Endothelial cell of umbilical vein (primary cell): ENCODE results near the gene TENM4. TPM values are rescaled to one million over a fixed set of nuclear protein-coding genes. Genes with fewer than 3 reads are reported as not detected.

Experiments
- BruUV-seq: library from RNA; stranded (reverse); fragments of 400-500 nt; replicated peaks from 2 replicates; lab custom pipeline; 2021; lab: Mats Ljungman, UMichigan
- CTCF ChIA-PET: fragments of 300-600, 350-600 bp; sonication (Branson Sonifier 250); formaldehyde crosslinking; loops from one replicate; lab custom pipeline; 2021; ENCODE audit warnings: antibody characterized with exemption, inconsistent platforms; lab: Charles Lee
- POLR2A ChIA-PET: fragments of 300-600, 350-600 bp; sonication (Branson Sonifier 250); formaldehyde crosslinking; loops from one replicate; lab custom pipeline; 2021; ENCODE audit warnings: antibody characterized with exemption, inconsistent platforms; lab: Charles Lee
- DNase-seq: peaks from one replicate; pipeline ENCODE4 v3.0.0-alpha.2; 2011; ENCODE audit warnings: low read depth, low spot score
- FAIRE-seq: peaks from 2 replicates; lab custom pipeline; 2011; peaks lifted over from hg19 to GRCh38; lab: Jason Lieb, UNC
- H2AFZ ChIP-seq: 2 replicates; pipeline ENCODE4 v1.6.0; 2012; ENCODE audit warnings: low read depth, low read length, control low read depth, inconsistent platforms
- H3K27ac ChIP-seq: 2 replicates; pipeline ENCODE4 v1.5.1; 2011; ENCODE audit warnings: low read depth, mild to moderate bottlenecking, control low read depth, low read length, moderate library complexity; ENCODE audit not compliant: insufficient read depth
- H3K27me3 ChIP-seq, 2 experiments: 2 replicates each; pipeline versions ENCODE4 v1.6.0 to v1.6.1; 2011; ENCODE audit warnings: low read length in 2 of 2, mixed read lengths in 1 of 2; ENCODE audit not compliant: control insufficient read depth in 2 of 2, insufficient read depth in 2 of 2
- H3K36me3 ChIP-seq, 2 experiments: 2 replicates in 1 of 2; 3 replicates in 1 of 2; pipeline ENCODE4 v1.5.1; 2011; ENCODE audit warnings: low read length in 2 of 2, mild to moderate bottlenecking in 1 of 2, moderate library complexity in 1 of 2; ENCODE audit not compliant: control insufficient read depth in 2 of 2, insufficient read depth in 2 of 2; ENCODE audit errors: extremely low read depth in 1 of 2
- H3K4me1 ChIP-seq: 3 replicates; pipeline ENCODE4 v1.5.1; 2011; ENCODE audit warnings: mild to moderate bottlenecking, low read length; ENCODE audit not compliant: control insufficient read depth, insufficient read depth; ENCODE audit errors: extremely low read depth
- H3K4me2 ChIP-seq: 2 replicates; pipeline ENCODE4 v1.6.1; 2011; ENCODE audit warnings: low read length, control low read depth, mixed read lengths; ENCODE audit not compliant: insufficient read depth
- H3K4me3 ChIP-seq, 3 experiments: fragments of 200-600 bp in 1 of 3; sonication (generic), shearing (Covaris generic) in 1 of 3; replicated peaks in 1 of 3; 2 replicates each; pipeline ENCODE4 v1.5.1; 2011 to 2016; ENCODE audit warnings: control low read depth in 3 of 3, low read length in 3 of 3, mild to moderate bottlenecking in 2 of 3, inconsistent platforms in 1 of 3, low read depth in 1 of 3, moderate library complexity in 1 of 3; ENCODE audit not compliant: insufficient read depth in 1 of 3
- H3K79me2 ChIP-seq: 2 replicates; pipeline ENCODE4 v1.6.0; 2012; ENCODE audit warnings: low read length, inconsistent platforms; ENCODE audit not compliant: control insufficient read depth, insufficient read depth
- H3K9ac ChIP-seq: replicated peaks from 2 replicates; pipeline ENCODE3; 2011; ENCODE audit warnings: low read length, control low read depth; ENCODE audit not compliant: insufficient read depth; ENCODE audit errors: extremely low read depth
- H3K9me1 ChIP-seq: replicated peaks from 3 replicates; pipeline ENCODE4 v1.6.0; 2011; ENCODE audit warnings: mild to moderate bottlenecking, low read length; ENCODE audit not compliant: control insufficient read depth, insufficient read depth; ENCODE audit errors: extremely low read depth
- H3K9me3 ChIP-seq: replicated peaks from 2 replicates; pipeline ENCODE4 v1.5.1; 2012; ENCODE audit warnings: low read length, inconsistent platforms; ENCODE audit not compliant: control insufficient read depth, insufficient read depth
- H4K20me1 ChIP-seq: replicated peaks from 2 replicates; pipeline ENCODE3; 2011; ENCODE audit warnings: mild to moderate bottlenecking, low read length; ENCODE audit not compliant: control insufficient read depth, insufficient read depth; ENCODE audit errors: extremely low read depth
- CTCF ChIP-seq, 2 donors: IDR thresholded peaks; 1 replicate in 1 of 2; 2 replicates in 1 of 2; pipeline ENCODE4 v1.5.1; 2011; ENCODE audit warnings: low read length in 2 of 2, mild to moderate bottlenecking in 2 of 2, moderate library complexity in 2 of 2, control low read depth in 1 of 2, inconsistent platforms in 1 of 2, low read depth in 1 of 2; ENCODE audit not compliant: insufficient read depth in 1 of 2; ENCODE audit errors: extremely low read depth in 1 of 2
- EZH2 ChIP-seq: IDR thresholded peaks from 2 replicates; pipeline ENCODE4 v1.6.1; 2012; ENCODE audit warnings: borderline replicate concordance, low read depth, mild to moderate bottlenecking, moderate library complexity, low read length, inconsistent platforms; ENCODE audit not compliant: severe bottlenecking
- FOS ChIP-seq: IDR thresholded peaks from 2 replicates; pipeline ENCODE4 v1.6.1; 2011; ENCODE audit warnings: mild to moderate bottlenecking, low read length, moderate library complexity, borderline replicate concordance; ENCODE audit not compliant: insufficient read depth
- GATA2 ChIP-seq: IDR thresholded peaks from 2 replicates; pipeline ENCODE4 v1.7.0; 2011; ENCODE audit warnings: low read depth, mild to moderate bottlenecking, moderate library complexity, mixed read lengths, low read length; ENCODE audit not compliant: insufficient read length, insufficient read depth
- JUN ChIP-seq: IDR thresholded peaks from 2 replicates; pipeline ENCODE4 v1.6.1; 2011; ENCODE audit warnings: borderline replicate concordance, low read depth; ENCODE audit not compliant: insufficient read length, insufficient read depth
- MAX ChIP-seq: IDR thresholded peaks from 2 replicates; pipeline ENCODE4 v1.6.1; 2011; ENCODE audit not compliant: insufficient read depth, insufficient read length
- MYC ChIP-seq: IDR thresholded peaks from one replicate; pipeline ENCODE4 v1.6.1; 2011; ENCODE audit warnings: mild to moderate bottlenecking, low read depth, low read length
- POLR2A ChIP-seq: IDR thresholded peaks from 2 replicates; pipeline ENCODE4 v1.6.1; 2012; ENCODE audit warnings: low read depth, mild to moderate bottlenecking, control low read depth, low read length
- POLR2AphosphoS5 ChIP-seq: IDR thresholded peaks from 2 replicates; pipeline ENCODE4 v1.6.1; 2012; ENCODE audit warnings: low read depth, mild to moderate bottlenecking, control low read depth, low read length, moderate library complexity; ENCODE audit not compliant: insufficient read depth
- dilution Hi-C: fragments of 300-500 bp; cut with MboI; formaldehyde crosslinking; loops from one replicate; pipeline ENCODE4 v1.15.0; 2019; ENCODE audit warnings: low sequenced_read_pairs; ENCODE audit not compliant: extremely low pct_ligation_motif_present
- intact Hi-C: fragments of 100-400 bp; cut with micrococcal nuclease; formaldehyde crosslinking; loops from one replicate; pipeline ENCODE4 v1.10.0; 2022
- polyA plus RNA-seq, 4 experiments: library from polyadenylated mRNA; depleted of rRNA in 3 of 4; stranded (reverse) in 3 of 4; unstranded in 1 of 4; fragments of >200 nt; gene quantifications; 2 replicates each; pipeline versions ENCODE4 v1.2.1 to v1.2.3, GENCODE V29; 2011 to 2012; ENCODE audit warnings: missing spikeins in 1 of 4
- total RNA-seq: library from RNA; stranded (reverse); gene quantifications from 2 replicates; pipeline ENCODE4 v1.2.3, GENCODE V29; 2021

TENM4 gene
- total and polyA plus RNA-seq, 2 donors (not counting 3 experiments of a cell fraction or from before 2014, with no cell fraction given): 0.06 to 0.27 TPM

- H3K4me2 ChIP-seq: no peak overlapping the region
- H3K27me3 ChIP-seq: peaks cover 0 to 2% of the 10 kb centered on the region in 2 experiments
- POLR2A ChIA-PET: no interaction called here
- intact Hi-C loops: no loop called here
- no peaks in the 10 kb centered on the region for H3K9me1 ChIP-seq
- CTCF ChIA-PET: interaction anchor here (0.7 to 5.2 kb wide), 4 partner anchors 72 to 458 kb away, joined by 3 to 213 read pairs (median 38); no protein-coding TSS in a partner anchor
- FAIRE-seq: no peak
- no peak for DNase-seq
- dilution Hi-C loops: no loop called here
- no TSS peak for BruUV-seq
- no peak overlapping the region for H3K27ac ChIP-seq
- no peaks in the 10 kb centered on the region for H3K4me1 ChIP-seq
- H3K9me3 ChIP-seq: no peaks in the 10 kb centered on the region
- H4K20me1 ChIP-seq: no peaks in the 10 kb centered on the region
- H3K4me3 ChIP-seq: no peak overlapping the region
- no peak overlapping the region for H2AFZ ChIP-seq
- H3K36me3 ChIP-seq: no peaks in the 10 kb centered on the region
- TF ChIP-seq POLR2AphosphoS5 (no peak), FOS (no peak), POLR2A (no peak), MAX (no peak), MYC (no peak), EZH2 (no peak), CTCF (IDR thresholded peaks at IDR 0.05; ENCODE audit: extremely low read depth in 1 of 2, insufficient read depth in 1 of 2, low read depth in 1 of 2, low read length in 2 of 2) (no peak), JUN (no peak), GATA2 (no peak)
- no peaks in the 10 kb centered on the region for H3K79me2 ChIP-seq
- H3K9ac ChIP-seq: no peak overlapping the region
Observed at GRCh38 chr11:78643676-78644056, 797.2 kb downstream of the TENM4 start.
